ENCODE measurements around the gene ZFHX2.

Gene ZFHX2

DNA sequence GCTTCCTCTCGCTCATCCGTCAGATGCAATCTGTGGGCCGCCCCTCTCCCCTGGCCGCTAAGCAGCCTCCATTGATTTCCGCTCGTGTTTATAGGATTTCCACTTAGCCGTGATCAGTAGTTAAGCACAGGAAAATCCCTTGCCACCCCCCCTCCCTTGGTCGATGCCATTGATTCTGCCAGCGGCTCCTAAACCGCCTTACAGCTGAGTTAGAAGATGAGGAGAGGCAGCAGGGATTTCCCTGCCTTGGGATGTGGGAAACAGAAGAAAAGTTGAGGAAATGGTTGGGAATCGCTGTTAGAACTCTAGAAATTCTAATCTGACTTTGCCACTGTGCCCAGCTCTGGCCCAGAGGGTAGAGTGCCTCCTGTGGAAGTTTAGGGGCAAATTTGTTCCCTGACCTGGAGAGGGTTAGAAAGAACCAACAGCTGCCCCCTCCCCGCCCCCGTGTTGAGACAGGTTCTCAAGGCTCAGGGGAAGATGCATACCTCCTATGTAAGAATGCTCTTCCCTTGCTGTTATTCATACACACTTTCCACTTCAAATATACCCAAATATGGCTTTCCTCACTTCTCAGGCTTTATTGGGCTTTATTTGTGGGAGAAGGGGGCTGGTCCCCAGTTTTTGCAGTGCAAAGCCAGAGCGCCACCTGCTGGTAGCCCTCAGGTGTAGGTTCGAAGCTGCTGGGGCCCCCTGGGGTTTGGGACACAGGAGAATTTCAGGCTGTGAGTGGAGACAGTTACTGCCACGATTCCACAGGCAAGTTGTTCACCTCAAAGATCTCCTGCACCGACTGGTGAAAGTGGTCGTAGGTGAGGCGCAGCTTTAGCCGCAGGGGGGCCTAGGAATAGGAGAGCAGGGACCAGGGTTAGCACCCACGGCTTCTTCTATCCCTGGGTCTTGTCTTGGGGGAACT, 7.7 kb upstream of the ZFHX2 start:
- DNase-seq: no peak

DNA sequence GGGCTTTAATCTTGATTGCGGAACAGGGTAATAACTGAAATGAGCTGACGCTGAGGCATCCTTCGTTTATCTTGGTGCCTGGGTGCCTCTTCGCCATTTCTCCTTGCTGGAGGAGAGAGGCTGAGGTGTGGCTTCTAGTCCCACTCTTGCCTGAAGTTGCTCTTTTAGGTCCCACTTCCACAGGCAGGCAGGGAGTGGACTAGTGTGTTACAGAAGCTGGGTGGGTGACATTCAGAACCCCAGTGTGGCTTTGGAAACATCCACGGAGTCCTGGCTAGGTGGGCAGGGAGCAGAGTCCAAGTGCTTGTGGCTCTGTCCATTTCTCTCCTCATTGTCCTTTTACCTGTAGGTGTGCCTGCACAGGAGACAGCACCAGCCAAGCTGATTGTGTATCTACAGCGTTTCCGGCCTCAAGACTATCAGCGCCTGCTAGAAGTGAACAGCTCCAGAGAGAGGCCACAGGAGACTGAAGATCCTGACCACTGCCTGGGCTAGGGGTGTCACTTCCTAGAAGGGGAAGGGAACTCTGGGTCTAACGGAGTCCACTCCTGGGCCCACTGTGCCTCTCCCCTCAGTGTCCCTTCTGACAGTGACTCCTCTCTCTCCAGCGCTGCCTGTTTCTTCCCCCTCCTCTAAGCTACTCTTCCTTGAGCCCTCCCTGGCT, 6.9 kb upstream of the ZFHX2 start:
- no peak for DNase-seq

DNA sequence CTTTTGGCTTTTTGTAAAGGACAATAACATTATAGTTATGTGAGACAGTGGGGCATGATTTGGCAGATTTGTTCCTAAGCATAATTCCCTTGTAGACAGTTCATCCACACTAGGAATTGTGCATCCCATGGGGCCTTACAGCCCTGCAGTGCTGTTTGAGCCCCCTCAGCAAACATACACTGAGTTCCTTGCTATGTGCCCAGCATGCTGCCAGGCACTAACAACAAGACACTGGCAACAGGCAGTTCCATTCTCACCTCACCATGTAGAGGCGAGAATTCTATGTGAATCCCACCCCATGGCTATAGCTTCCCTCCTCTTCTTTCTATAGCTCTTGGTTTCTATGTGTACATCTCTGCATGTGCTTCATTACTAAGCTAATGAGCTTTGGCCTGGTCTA, 6.4 kb upstream of the ZFHX2 start:
- DNase-seq: no peak

DNA sequence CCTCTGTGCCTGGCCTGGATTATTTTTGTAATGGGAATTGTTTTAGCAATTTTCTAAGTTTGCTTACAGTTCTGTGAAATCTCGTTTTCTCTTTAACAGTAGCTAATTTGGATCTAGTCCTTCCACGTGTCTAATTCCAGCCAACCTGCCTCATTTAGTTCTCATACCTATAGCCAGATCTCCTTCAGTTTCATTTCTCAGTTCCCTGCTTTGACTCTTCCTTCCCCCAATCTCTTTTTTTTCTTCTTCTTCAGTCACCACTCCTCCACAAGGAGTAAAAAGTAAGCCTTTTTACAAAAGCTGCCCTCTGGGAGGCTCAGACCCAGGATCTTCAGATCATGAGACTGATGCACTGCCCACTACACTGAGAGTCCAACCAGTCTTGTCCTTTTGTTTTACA, 6.0 kb upstream of the ZFHX2 start:
- DNase-seq: no peak

DNA sequence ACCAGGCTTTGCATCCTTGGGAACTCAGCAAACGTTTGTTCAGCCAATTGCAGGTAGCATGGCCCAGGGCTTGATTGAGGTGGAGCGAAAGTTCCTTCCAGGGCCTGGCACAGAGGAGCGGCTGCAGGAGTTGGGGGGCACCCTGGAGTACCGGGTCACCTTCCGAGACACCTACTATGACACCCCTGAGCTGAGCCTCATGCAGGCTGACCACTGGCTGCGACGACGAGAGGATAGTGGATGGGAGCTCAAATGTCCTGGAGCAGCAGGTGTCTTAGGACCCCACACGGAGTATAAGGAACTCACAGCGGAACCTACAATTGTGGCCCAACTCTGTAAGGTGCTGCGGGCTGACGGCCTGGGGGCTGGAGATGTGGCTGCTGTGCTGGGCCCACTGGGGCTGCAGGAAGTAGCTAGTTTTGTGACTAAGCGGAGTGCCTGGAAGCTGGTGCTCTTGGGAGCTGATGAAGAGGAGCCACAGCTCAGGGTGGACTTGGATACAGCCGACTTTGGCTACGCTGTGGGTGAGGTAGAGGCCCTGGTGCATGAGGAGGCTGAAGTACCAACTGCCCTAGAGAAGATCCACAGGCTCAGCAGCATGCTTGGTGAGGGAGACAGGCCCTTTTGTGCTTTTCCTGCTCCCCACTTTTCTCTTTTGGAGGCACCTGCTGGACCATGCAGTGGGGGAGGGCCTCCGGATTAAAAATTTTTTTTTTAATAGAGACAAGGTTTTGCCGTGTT, 5.3 kb upstream of the ZFHX2 start:
- DNase-seq: no peak

DNA sequence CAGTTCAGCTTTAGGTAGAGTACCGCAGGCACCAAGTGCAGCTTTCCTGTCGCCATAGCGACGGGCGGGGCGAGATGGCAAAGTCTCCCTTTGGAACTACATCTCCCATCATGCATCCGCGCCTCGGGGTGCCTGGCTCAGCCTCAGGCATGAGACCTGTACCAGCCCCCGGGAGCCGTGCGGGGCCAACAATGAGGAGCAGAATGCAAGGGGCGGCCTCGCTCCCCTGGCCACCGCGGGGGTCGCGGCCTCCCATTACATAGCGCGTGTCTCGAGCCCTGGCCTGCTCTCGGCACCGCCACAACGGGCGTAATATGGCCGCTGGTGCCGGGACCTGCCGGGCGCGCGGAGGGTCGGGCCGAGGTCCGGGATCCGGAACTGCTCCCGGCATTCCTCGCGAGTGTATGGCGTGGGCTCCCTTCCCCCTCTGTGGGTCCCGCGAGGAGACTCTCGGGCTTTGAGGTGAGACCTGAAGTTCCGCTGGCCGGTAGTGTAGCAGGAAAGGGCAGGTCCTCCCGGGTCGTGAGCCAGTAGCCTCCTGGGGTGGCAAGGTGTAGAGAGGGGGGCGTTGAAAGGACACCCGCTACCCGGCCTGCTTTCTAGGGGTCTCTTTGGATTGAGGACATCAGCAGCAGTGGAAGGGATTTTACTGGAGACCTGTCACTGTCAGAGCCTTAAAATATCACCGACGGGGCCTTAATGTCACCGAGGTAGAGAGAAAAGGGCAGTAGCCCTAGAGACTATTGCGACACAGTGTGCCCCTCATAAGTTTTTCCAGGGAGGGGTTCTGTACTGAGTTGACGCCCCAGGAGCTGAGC, 4.5 kb upstream of the ZFHX2 start, which contains the start of gene THTPA:
THTPA (plus strand) TSS at position 390 of the 818 bp plus-strand sequence. CDS start 487 bp downstream, outside the sequence.
- peak; percentile 91 for DNase-seq

DNA sequence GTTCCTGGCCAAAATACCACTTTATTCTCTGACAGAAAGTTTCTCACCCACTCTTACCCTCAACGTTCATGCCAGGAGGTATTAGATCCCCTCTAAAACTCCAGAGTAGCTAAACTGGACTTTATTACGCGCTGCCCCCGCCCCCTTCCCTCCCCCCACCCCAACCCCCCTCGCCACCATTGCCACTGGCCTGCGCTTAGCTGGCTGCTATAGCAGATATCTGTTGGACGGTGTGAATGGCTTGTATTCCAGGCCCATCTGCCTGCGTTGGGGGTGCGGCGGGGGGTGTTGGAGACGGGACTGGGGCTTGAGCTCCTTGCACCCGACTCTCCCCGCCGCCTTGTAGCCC, 3.9 kb upstream of the ZFHX2 start:
- no peak for DNase-seq

DNA sequence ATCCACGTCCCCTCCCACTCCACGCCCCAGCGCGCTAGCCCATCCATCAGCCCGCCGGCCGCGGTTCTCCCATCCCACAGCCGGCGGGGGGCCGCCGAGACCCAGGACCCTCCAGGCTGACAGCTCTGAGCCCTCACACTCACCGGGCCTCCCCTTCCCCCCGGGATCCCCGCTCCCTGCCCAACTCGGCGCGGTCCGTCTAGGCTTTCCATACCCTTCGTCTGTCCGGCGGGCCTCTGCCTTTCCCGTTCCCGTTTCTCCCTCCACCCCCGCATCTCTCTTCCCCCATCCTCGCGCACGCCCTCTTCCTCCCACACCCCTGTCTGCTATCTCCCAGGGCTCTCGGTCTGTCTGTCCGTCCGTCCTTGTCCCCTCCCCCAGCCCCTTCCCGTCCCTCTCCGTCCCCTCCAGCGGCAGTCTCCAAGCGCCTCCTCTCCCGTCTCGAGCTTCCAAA, 726 bp downstream of the ZFHX2 start:
- DNase-seq: no peak

DNA sequence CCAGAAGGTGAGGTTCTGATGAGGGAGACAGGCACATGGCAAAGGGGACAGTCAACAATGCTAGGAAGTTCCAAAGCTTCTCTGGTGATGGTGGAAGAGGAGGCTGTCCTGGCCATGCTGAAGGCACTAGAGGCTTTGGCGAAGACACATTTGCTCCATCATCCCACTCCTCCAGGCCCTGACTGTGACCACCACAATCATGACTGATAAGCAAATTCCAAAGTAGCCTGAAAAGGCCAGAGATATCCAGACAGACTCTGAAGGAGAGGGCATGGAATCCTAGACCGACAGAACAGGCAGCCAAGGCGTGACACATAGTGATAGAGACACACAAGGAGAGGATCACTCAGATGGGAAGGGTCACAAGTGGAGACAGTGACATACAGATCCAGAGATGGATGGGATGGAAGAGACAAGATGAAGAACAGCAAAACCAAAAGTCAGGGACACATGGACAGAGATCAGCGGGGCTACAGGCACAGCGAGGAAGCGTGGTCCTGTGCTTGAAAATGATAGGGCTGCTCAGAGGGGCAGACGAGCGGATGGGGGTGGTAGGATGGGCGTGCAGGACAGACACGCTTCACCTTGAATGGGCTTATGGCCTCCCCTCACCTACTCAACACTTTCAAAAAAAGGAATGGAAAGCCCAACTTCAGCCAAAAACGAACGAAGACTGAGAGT, 1.3 kb downstream of the ZFHX2 start:
- no peak for DNase-seq

DNA sequence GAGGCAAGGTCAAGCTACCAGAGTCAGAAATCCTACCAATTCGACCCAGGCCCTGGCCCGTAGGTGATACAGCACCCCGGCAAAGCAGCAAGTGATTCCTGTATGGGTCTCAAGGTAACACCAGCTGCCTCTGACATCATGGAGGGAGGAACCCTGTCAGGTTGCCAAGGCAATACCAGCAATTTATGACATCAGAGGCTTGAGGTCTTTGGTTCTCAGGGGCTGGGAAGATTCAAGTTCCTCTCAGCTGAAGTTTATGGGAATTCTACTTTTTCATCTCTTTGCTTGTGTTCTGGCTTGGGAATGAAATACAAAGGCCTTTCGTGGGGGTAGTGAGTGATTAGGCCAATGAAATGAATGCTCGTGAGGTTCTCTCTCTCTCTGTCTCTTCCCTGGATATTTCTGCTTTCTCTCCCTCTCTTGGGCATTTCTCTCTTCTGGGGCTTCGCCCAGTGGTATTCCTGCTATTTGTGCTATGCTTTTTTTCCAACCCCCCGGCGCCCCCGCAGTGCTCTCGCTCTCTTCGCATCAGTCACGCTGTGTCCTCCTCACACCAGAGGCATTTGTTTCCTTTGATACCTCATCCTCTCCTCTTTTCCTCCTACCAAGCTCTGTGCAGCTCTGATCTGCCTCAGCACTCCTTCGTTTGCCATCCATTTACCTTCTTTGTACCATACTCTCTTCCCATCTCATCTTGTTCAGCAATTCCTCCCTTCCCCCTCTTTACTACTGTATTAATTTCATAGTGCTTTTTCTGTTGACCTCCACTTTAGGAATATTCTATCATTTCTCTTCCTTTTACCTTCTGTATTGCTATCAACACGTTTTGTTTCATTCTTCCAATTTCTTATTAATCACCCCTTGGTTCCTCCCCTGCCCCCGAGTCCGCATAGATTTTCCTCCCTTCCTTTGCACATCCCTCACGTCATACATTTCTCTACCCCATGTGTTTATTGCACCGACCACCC, 2.9 kb downstream of the ZFHX2 start:
- peak; percentile 32 for DNase-seq

DNA sequence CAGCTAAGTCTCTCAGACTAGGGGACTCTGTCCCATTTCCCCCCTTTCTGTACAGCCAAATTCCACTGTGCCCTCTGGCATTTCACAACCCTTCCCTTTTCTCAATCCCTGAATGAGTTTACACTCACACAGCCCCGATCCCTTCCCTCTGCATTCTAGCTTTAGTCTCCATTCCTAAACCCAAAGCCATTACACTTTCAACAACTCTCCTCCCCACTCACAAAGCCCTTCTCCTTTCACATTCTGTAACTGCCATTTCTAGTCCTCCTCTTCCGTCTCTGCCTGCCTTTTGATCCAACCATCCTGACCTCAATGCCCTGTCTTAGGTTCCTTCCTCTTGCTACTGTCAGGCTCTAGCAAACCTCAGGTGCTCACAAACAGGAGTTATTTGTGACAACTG, 3.6 kb downstream of the ZFHX2 start:
- DNase-seq: no peak

DNA sequence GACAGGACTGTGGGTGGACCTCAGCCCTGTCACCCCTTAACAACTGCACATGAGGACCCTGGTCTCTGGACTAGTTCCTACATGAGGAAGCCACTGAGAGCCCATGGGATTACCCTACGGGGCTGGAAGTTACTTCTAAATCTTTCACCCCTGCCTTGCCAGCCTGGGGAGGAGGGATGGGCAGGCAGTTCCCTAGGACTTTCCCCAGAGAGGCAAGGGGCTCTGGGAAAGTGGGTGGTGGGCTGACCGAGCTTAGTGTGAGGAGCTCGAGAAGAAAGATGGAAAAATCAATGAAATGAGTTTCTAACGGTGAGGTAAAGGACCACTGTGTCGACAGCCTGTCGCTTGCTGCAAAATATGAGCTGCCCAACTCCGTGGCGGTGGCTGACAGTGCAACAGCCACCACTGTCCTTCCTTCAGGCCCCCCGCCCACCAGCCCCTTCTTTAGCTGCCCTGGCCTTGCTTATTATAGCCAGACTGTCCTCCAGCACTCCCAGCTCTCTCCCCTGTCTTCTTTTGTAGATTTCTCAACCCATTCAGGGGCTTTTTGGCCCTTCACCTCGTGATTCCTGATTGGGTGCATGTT, 5.0 kb downstream of the ZFHX2 start:
- no peak for DNase-seq

DNA sequence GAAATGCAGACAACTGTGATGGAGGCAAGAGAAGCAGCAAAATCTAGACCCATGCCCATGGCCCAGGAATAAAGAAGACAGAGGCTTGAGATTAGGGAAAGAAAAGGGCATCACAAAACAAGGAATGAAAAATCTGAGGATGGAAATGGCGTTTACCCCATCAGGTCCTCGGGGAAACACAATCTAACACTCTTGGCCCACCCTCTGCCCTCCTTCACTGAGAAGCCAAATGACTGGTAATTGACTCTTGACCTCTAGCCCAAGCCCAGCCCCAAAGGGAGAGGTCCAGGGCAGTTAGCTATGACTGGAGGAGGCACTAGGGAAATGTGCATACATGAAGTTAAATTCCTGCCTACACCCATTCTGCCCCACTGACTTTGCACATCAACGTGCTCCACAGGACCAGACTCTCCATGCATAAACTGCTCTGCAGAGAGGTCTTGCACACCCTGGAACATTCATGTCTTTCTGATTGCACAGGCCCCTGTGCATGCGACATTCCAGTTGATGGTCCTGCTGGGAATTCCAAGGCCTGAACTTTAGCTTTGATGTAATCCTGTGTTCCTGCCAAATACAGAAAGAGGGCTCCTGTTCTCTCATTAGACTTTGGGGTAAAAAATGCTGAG, 5.7 kb downstream of the ZFHX2 start:
- DNase-seq: no peak

DNA sequence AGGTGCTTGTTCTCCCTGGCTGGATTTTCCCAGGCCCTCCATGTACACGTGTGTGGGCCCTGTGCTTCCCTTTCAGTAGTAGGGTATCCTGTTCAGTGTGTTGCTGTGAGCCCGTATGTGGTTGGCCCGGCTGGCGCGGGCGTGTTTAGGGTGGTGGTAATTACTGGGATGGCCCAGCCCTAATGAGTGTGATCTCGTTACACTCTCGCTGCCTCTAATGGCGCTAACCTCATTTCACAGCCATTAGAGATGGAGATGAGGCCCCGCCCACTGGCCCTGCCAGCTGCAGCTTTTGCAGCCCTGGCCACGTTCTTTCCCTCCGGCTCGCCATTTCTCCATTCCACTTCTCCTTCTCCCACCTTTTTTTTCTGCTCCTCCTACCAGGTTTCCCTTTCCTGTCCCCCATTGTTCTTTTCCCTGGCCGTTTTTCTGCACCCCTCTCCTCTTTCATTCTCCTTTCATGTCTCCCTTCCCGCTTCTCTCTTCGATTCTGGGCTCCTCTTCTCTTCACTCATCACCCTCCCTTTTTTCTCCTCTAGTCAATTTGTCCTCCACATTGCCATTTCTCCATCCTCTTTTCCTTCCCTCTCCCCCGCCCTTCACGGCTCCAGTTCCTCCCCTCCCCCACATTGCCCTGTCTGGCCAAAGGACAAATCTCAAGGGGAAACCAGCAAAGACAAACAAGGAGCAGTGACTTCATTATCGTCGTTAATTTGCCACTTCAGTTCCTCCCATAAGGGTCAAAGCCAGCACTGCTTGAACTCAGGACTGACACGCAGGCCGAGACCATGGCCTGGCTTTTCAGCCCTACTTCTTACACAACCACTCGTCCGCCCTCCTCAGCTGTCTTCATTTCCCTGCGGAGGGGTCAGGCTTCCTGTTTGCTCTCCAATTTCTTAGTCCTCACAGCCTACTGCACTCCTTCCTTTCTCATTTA, 6.8 kb downstream of the ZFHX2 start:
- DNase-seq: peak; percentile 80

DNA sequence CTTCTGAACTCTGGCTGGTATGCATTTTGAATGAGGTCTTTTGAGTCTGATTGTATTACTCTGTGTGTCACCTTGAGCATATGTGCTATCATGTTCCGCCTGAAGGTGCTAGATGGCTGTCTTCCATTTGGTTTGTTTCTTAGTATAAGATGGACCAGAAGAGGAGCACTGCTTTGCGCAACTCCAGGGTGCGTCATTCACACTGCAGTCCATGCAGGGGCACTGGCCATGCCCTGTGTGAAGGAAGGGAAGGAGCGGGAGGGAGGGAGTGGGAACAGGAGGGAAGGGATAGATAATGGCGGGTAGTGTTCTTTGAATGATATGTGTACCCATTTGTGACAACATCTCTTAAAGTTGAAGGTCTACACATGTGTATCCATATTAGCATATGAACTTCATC, 8.2 kb downstream of the ZFHX2 start:
- DNase-seq: no peak

DNA sequence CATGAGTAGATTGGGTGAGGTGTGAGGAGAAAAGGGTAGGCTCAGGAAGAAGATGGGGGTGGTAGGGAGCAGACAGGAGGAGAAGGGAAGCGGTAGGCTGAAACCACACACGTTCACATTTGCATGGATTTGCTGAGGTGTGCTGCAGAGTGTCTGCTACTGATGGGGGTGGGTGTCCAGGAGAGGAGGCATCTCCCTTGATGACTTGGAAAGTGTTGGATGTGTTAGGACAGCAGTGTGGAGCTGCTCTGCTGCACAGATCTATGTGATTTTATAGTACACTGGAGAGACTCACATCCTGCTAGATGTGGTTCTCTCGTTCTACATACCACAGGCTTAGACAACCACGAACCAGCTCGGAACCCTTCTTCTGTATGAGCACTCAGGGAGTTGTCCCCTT, 9.3 kb downstream of the ZFHX2 start:
- DNase-seq: no peak

DNA sequence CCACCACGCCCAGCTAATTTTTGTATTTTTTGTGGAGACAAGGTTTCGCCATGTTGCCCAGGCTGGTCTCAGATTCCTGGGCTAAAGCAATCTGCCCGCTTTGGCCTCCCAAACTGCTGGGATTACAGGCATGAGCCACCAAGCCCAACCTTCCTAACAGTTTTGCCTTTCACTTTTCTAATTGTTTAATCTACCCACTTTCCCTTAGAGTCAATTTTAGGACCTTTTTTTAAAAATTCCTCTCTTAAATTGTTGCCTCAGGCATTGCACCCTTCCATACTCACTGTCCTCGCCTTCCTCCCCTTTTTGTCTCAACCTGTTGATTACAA, 11.5 kb downstream of the ZFHX2 start:
- no peak for DNase-seq

DNA sequence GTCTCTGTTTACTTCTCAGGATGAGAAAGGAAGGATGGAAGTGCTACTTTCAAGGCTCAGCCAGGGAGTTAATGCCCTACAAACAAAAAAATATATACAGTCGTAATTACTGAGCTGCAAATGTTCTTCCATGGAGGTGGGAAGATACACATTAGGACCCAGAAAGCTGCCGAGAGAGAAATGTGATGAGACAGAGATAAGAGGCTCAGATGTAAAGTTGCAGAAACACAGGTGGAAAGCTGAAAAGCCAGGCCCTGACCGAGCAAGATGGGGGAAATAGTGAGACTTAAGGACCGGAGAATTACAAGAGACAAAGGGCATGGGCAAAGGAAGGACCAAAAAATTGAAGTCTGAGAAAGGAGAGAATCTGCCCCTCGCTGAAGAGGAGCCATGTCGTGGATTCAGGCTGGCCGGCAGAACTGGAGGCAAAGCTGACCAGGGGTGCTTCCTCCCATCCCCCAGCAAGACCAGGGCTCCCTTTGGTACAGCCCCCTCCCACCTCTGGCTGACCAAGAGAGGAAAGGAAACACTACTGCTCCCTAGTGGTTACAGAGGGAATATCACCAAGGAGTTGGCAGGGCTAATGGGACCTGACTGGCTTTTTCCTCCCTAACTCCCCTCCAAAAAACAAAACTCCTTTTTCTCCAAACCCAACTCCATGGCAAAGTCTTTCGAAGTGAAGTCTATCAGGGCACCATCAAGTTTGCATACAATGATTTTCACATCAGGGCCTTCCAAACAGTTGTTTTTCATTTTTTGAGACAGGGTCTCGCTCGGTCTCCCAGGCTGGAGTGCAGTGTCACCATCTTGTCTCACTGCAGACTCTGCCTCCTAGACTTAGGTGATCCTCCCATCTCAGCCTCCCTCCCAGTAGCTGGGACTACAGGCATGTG, 12.1 kb downstream of the ZFHX2 start:
- DNase-seq: peak; percentile 58
